Activated CD8-positive, alpha-beta memory T cell treated with anti-CD3 and anti-CD28 coated beads for 48 hours (primary cell): ENCODE data around the gene LMTK2.

Source experiments
- DNase-seq, 3 experiments: peaks; one replicate each; pipeline ENCODE4 v3.0.0-alpha.2; 2020; ENCODE audit warnings: low read depth in 2 of 3, low spot score in 2 of 3

Gene LMTK2

GRCh38 chr7:98174334-98175259 lies 67.9 kb downstream of the LMTK2 start:
- no peak for DNase-seq

- DNase-seq = no peak
These were observed 68.7 kb downstream of the LMTK2 start for GRCh38 chr7:98175260-98175940.

- no peak for DNase-seq
These were observed 70.9 kb downstream of the LMTK2 start for GRCh38 chr7:98177553-98177952.

- no peak for DNase-seq
These were observed 71.7 kb downstream of the LMTK2 start for GRCh38 chr7:98178321-98178720.

GRCh38 chr7:98178762-98179490 lies 72.3 kb downstream of the LMTK2 start:
- no peak for DNase-seq

- no peak for DNase-seq
These were observed 74.1 kb downstream of the LMTK2 start for GRCh38 chr7:98180751-98181150.

- no peak for DNase-seq
These were observed 78.4 kb downstream of the LMTK2 start for GRCh38 chr7:98185101-98185500.

GRCh38 chr7:98186452-98187137 lies 79.9 kb downstream of the LMTK2 start:
- DNase-seq = no peak

GRCh38 chr7:98187138-98187502 lies 80.5 kb downstream of the LMTK2 start:
- DNase-seq = no peak

- no peak for DNase-seq
These were observed 82.9 kb downstream of the LMTK2 start for GRCh38 chr7:98189559-98189958.

- no peak for DNase-seq
These were observed 85.2 kb downstream of the LMTK2 start for GRCh38 chr7:98191668-98192431.

GRCh38 chr7:98192781-98193457 lies 86.3 kb downstream of the LMTK2 start:
- no peak for DNase-seq

GRCh38 chr7:98193474-98194180 lies 87.0 kb downstream of the LMTK2 start:
- no peak for DNase-seq

GRCh38 chr7:98194186-98194585 lies 87.5 kb downstream of the LMTK2 start:
- DNase-seq = no peak

GRCh38 chr7:98194672-98195457 lies 88.2 kb downstream of the LMTK2 start:
- DNase-seq = no peak

GRCh38 chr7:98196706-98197605 lies 90.3 kb downstream of the LMTK2 start:
- no peak for DNase-seq

GRCh38 chr7:98199131-98199530 lies 92.5 kb downstream of the LMTK2 start:
- DNase-seq = no peak
